OCI-LY1 (cell line): ENCODE data around the gene PTPRD.

ENCODE experiments used
- H2AFZ ChIP-seq: fragments of 200-600 bp; sonication (generic), shearing (Covaris generic); 2 replicates; pipeline ENCODE4 v1.6.0; 2014; ENCODE audit warnings: antibody characterized with exemption, mild to moderate bottlenecking, low read length
- H3F3A ChIP-seq: fragments of 200-600 bp; sonication (generic), shearing (Covaris generic); 2 replicates; pipeline ENCODE4 v1.6.0; 2014; ENCODE audit warnings: mild to moderate bottlenecking, antibody characterized with exemption, low read length, moderate library complexity; ENCODE audit not compliant: insufficient read depth
- H3K27ac ChIP-seq: fragments of 200-600 bp; sonication (generic); 2 replicates; pipeline ENCODE4 v1.5.1; 2014; ENCODE audit warnings: low read length, mixed run types, mild to moderate bottlenecking, low read depth; ENCODE audit not compliant: poor library complexity, severe bottlenecking
- H3K27me3 ChIP-seq: fragments of 200-600 bp; sonication (generic); 2 replicates; pipeline ENCODE4 v1.6.0; 2014; ENCODE audit warnings: antibody characterized with exemption, mild to moderate bottlenecking, low read length, moderate library complexity; ENCODE audit not compliant: insufficient read depth
- H3K36me3 ChIP-seq: fragments of 200-600 bp; sonication (generic); 2 replicates; pipeline ENCODE4 v1.6.1; 2014; ENCODE audit warnings: mild to moderate bottlenecking, antibody characterized with exemption, low read length, moderate library complexity, mixed read lengths; ENCODE audit not compliant: insufficient read depth
- H3K4me1 ChIP-seq: fragments of 200-600 bp; sonication (generic); 2 replicates; pipeline ENCODE4 v1.5.1; 2014; ENCODE audit warnings: mild to moderate bottlenecking, low read length, moderate library complexity; ENCODE audit not compliant: insufficient read depth, severe bottlenecking
- H3K4me2 ChIP-seq: fragments of 200-600 bp; sonication (generic), shearing (Covaris generic); 2 replicates; pipeline ENCODE4 v1.6.1; 2014; ENCODE audit warnings: low read length
- H3K4me3 ChIP-seq: fragments of 200-600 bp; sonication (generic); 2 replicates; pipeline ENCODE4 v1.5.1; 2014; ENCODE audit warnings: low read length, low read depth, mild to moderate bottlenecking, mixed read lengths; ENCODE audit not compliant: poor library complexity, severe bottlenecking
- H3K79me2 ChIP-seq: fragments of 200-600 bp; shearing (Covaris generic); 2 replicates; pipeline ENCODE4 v1.6.1; 2016; ENCODE audit warnings: mixed run types, low read length, mixed read lengths; ENCODE audit not compliant: insufficient read depth
- H3K9ac ChIP-seq: fragments of 200-600 bp; sonication (generic), shearing (Covaris generic); 2 replicates; pipeline ENCODE4 v1.6.1; 2014; ENCODE audit warnings: mild to moderate bottlenecking, low read length, mixed read lengths
- H3K9me2 ChIP-seq: fragments of 200-600 bp; sonication (generic), shearing (Covaris generic); 2 replicates; pipeline ENCODE4 v1.6.1; 2014; ENCODE audit warnings: low read depth, mild to moderate bottlenecking, low read length, mixed read lengths
- H3K9me3 ChIP-seq: fragments of 200-600 bp; shearing (Covaris generic); 2 replicates; pipeline ENCODE4 v1.6.1; 2014; ENCODE audit warnings: low read length, mixed read lengths
- H4K20me1 ChIP-seq: fragments of 200-600 bp; sonication (generic), shearing (Covaris generic); 2 replicates; pipeline ENCODE4 v1.6.0; 2016; ENCODE audit warnings: mild to moderate bottlenecking, low read length; ENCODE audit not compliant: insufficient read depth
- EZH2 ChIP-seq: fragments of 200-600 bp; sonication (generic), shearing (Covaris generic); IDR thresholded peaks from 2 replicates; pipeline ENCODE4 v1.8.0; 2017; ENCODE audit warnings: borderline replicate concordance, mixed run types, mild to moderate bottlenecking, antibody characterized with exemption, low read length, moderate library complexity, mixed read lengths
- TF ChIP-seq, protein P1 (sequence below): fragments of 200-600 bp; sonication (generic), shearing (Covaris generic); IDR thresholded peaks from 2 replicates; pipeline ENCODE4 v1.5.1; 2017; ENCODE audit warnings: mild to moderate bottlenecking, antibody characterized with exemption, low read length, moderate library complexity, mixed read lengths

Gene PTPRD

DNA sequence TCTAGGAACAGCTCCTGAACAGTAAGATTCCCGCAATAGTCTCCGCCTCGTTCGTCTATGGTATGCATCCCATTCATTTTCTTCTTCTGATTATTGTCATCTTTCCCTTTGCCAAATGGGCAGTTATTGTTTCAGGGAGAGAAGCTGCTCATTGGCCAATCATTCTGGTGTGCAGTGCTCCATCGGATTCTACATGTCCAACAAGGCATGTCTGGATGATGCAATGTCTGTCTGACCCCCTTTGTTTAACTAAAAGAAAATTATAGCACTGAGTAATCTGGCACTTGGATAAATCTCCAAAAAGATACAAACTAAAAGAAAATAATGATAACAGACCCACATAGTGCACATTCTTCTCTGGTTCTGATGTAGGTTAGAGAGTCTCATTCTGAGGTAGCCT, 2297.6 kb downstream of the PTPRD start:
- no peaks in the 10 kb centered on the region for H3K9me3 ChIP-seq
- H3K27me3 ChIP-seq = no peaks in the 10 kb centered on the region
- H3K9me2 ChIP-seq = no peaks in the 10 kb centered on the region
- no peaks in the 10 kb centered on the region for H3K4me1 ChIP-seq
- no peak overlapping the region for H3K27ac ChIP-seq
- no peaks in the 10 kb centered on the region for H3F3A ChIP-seq
- no peaks in the 10 kb centered on the region for H4K20me1 ChIP-seq
- H3K4me2 ChIP-seq = no peak overlapping the region
- H3K9ac ChIP-seq = no peak overlapping the region
- no peaks in the 10 kb centered on the region for H3K36me3 ChIP-seq
- H3K4me3 ChIP-seq = no peak overlapping the region
- H3K79me2 ChIP-seq = no peaks in the 10 kb centered on the region
- TF ChIP-seq, protein P1, sequence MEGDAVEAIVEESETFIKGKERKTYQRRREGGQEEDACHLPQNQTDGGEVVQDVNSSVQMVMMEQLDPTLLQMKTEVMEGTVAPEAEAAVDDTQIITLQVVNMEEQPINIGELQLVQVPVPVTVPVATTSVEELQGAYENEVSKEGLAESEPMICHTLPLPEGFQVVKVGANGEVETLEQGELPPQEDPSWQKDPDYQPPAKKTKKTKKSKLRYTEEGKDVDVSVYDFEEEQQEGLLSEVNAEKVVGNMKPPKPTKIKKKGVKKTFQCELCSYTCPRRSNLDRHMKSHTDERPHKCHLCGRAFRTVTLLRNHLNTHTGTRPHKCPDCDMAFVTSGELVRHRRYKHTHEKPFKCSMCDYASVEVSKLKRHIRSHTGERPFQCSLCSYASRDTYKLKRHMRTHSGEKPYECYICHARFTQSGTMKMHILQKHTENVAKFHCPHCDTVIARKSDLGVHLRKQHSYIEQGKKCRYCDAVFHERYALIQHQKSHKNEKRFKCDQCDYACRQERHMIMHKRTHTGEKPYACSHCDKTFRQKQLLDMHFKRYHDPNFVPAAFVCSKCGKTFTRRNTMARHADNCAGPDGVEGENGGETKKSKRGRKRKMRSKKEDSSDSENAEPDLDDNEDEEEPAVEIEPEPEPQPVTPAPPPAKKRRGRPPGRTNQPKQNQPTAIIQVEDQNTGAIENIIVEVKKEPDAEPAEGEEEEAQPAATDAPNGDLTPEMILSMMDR = no peak
- TF ChIP-seq EZH2 = no peak
- H2AFZ ChIP-seq = no peak overlapping the region

DNA sequence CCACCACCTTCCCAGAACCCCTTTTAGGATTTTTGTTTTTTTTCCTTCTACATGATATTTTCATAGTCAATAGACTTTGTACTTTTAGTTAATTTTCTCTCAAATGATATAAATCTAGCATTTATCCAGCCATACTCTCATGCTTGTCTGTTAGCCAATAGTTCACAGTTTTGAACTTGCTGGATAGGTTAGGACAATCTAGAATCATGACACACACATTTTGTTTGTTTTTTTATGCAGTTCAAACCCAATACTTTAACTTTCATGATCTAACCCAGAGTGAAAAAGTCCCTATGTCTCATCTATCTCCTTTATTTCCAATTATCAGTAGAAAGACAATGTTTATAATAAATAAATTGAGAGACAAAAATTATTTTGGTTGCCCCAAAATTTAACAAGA, 2303.5 kb downstream of the PTPRD start:
- no peaks in the 10 kb centered on the region for H4K20me1 ChIP-seq
- H3K4me3 ChIP-seq = no peak overlapping the region
- no peak overlapping the region for H3K4me2 ChIP-seq
- H3K79me2 ChIP-seq = no peaks in the 10 kb centered on the region
- H3F3A ChIP-seq = no peaks in the 10 kb centered on the region
- H3K9me2 ChIP-seq = no peaks in the 10 kb centered on the region
- no peaks in the 10 kb centered on the region for H3K4me1 ChIP-seq
- H2AFZ ChIP-seq = no peak overlapping the region
- H3K27ac ChIP-seq = no peak overlapping the region
- no peak overlapping the region for H3K9ac ChIP-seq
- H3K36me3 ChIP-seq = no peaks in the 10 kb centered on the region
- H3K27me3 ChIP-seq = no peaks in the 10 kb centered on the region
- no peaks in the 10 kb centered on the region for H3K9me3 ChIP-seq
- TF ChIP-seq, protein P1 = no peak
- no peak for TF ChIP-seq EZH2

DNA sequence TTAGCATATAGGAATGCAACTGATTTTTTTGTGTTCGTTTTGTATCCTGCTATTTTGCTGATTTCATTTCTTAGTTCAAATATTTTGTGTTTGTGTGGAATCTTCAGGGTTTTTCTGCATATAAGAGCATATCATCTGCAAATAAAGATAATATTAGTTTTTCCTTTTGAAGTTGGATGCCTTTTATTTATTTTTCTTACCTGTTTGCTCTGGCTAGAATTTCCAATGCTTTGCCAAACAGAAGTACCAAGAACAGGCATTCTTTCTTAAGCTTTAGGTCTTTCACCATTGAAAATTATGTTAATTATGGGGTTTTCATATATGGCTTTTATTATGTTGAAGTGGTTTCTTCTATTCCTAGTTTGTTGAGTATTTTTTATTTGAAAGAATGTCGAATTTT, 2308.1 kb downstream of the PTPRD start:
- Histone ChIP-seq H3K27ac (no peak overlapping the region), H3K27me3 (no peaks in the 10 kb centered on the region), H2AFZ (no peak overlapping the region), H4K20me1 (no peaks in the 10 kb centered on the region), H3K79me2 (no peaks in the 10 kb centered on the region), H3F3A (no peaks in the 10 kb centered on the region), H3K36me3 (no peaks in the 10 kb centered on the region), H3K9me3 (no peaks in the 10 kb centered on the region), H3K9ac (no peak overlapping the region), H3K9me2 (no peaks in the 10 kb centered on the region), H3K4me2 (no peak overlapping the region), H3K4me1 (no peaks in the 10 kb centered on the region), H3K4me3 (no peak overlapping the region)
- TF ChIP-seq, protein P1 = no peak
- TF ChIP-seq EZH2 = no peak
